ENCODE data around the gene TBC1D3I.
"Not testable (repeated sequence)": the region's sequence is repeated elsewhere in the genome, so short reads cannot be mapped to it uniquely, and the experiment has no call there.

TBC1D3I gene

GRCh38 chr17:36206486-36206821 lies 57.9 kb downstream of the TBC1D3I start:
- ATAC-seq: peak; percentile 65
- not testable (repeated sequence) for DNase-seq

DNA sequence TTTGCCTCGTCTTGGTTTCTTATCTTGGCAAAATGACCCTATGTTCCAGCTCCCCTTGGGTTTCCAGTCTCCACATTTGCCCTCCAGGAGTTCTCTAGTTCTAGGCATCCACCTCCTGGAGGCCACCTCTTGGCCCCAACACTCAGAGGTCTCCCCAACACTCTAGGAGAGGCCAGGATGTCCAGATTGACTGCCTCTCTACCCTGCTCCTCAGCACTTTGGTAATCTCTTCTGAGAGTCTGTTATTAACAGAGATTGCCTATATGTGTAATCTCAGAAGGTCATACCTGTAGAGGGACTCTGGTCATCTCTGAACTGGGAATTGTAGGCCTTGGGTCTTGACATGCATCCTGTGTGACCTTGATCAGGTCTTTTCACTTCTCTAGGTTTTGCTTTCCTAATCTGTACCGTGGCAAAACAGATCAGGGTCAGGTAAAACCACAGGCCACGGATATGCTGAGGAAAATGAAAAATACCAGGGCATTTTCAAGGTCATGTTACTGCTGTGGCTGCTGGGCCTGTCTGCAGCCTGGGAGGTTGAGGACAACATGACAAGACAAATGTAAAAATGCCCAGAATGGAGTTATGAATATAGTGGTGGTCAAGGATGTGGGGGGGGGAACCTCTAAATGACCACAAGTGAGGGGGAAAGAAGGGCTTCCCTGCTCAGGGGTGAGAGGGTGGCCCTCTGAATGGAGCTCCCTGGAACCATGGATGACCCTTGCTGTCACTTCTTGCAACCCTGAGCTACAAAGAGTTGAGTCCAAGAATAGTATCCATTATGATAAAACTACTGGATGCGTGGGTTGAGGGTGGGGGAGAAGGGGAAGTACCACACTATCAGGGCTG lies 58.5 kb downstream of the TBC1D3I start:
- no peak for ATAC-seq
- DNase-seq: no peak

- no peak for DNase-seq
- ATAC-seq: no peak
These were observed 59.5 kb downstream of the TBC1D3I start for GRCh38 chr17:36204724-36205500.
